Measurements from ENCODE around the gene CHD2. TPM values are rescaled to one million over a fixed set of nuclear protein-coding genes. Genes with fewer than 3 reads are reported as not detected.

Gene CHD2
- total and polyA plus RNA-seq, 4 donors = 13.9 to 90.2 (median 49.4) TPM

DNA sequence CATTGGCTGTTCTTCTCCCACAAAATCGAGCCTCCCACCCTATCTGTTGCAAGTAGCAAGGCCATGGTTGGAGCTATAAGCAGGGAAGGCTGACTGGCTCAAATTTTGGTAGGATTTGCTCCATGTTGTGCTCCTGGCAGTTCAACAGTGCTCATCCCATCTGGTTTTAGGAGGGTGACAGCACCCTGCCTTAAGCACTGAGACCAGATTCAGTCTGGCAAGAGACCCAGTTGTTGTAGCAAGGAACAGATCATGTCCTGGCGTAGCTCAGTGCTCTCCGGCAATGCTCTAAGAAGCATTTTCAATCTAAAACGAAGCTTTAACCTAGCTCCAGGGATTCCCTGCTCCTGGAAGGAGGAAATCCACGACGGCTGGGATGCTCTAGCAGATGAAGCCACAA lies 97.7 kb downstream of the CHD2 start (continued):
- TF ChIP-seq REST (IDR thresholded peaks at IDR 0.05) (no peak), HNF4G (IDR thresholded peaks at IDR 0.05) (no peak), NR2F2 (IDR thresholded peaks at IDR 0.05) (no peak), EGR1 (IDR thresholded peaks at IDR 0.05; ENCODE audit: low read depth in 2 of 2) (no peak), SP1 (IDR thresholded peaks at IDR 0.05) (no peak), HNF4A (conservative IDR thresholded peaks at IDR 0.05) (no peak)
- TF ChIP-seq, protein P1, sequence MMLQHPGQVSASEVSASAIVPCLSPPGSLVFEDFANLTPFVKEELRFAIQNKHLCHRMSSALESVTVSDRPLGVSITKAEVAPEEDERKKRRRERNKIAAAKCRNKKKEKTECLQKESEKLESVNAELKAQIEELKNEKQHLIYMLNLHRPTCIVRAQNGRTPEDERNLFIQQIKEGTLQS (IDR thresholded peaks at IDR 0.05) = no peak

GRCh38 chr15:93001156-93001555 lies 101.0 kb downstream of the CHD2 start:
- TF ChIP-seq RXRA (IDR thresholded peaks at IDR 0.05) (no peak), FOXA1 (IDR thresholded peaks at IDR 0.05) (no peak), EGR1 (IDR thresholded peaks at IDR 0.05; ENCODE audit: low read depth in 2 of 2) (no peak), TAF1 (conservative IDR thresholded peaks at IDR 0.05) (no peak), RAD21 (IDR thresholded peaks at IDR 0.05) (no peak), HNF4G (IDR thresholded peaks at IDR 0.05) (no peak), YY1 (IDR thresholded peaks at IDR 0.05) (no peak), FOXA2 (IDR thresholded peaks at IDR 0.05) (no peak), MAX (IDR thresholded peaks at IDR 0.05) (no peak), HNF4A (conservative IDR thresholded peaks at IDR 0.05) (no peak), REST (IDR thresholded peaks at IDR 0.05) (no peak), SP1 (IDR thresholded peaks at IDR 0.05) (no peak), GABPA (IDR thresholded peaks at IDR 0.05 in 1 of 2, conservative IDR thresholded peaks at IDR 0.05 in 1 of 2) (no peak), NR2F2 (IDR thresholded peaks at IDR 0.05) (no peak), JUND (IDR thresholded peaks at IDR 0.05) (no peak)
- TF ChIP-seq, protein P2, sequence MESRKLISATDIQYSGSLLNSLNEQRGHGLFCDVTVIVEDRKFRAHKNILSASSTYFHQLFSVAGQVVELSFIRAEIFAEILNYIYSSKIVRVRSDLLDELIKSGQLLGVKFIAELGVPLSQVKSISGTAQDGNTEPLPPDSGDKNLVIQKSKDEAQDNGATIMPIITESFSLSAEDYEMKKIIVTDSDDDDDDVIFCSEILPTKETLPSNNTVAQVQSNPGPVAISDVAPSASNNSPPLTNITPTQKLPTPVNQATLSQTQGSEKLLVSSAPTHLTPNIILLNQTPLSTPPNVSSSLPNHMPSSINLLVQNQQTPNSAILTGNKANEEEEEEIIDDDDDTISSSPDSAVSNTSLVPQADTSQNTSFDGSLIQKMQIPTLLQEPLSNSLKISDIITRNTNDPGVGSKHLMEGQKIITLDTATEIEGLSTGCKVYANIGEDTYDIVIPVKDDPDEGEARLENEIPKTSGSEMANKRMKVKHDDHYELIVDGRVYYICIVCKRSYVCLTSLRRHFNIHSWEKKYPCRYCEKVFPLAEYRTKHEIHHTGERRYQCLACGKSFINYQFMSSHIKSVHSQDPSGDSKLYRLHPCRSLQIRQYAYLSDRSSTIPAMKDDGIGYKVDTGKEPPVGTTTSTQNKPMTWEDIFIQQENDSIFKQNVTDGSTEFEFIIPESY (IDR thresholded peaks at IDR 0.05) = no peak
- TF ChIP-seq, protein P3, sequence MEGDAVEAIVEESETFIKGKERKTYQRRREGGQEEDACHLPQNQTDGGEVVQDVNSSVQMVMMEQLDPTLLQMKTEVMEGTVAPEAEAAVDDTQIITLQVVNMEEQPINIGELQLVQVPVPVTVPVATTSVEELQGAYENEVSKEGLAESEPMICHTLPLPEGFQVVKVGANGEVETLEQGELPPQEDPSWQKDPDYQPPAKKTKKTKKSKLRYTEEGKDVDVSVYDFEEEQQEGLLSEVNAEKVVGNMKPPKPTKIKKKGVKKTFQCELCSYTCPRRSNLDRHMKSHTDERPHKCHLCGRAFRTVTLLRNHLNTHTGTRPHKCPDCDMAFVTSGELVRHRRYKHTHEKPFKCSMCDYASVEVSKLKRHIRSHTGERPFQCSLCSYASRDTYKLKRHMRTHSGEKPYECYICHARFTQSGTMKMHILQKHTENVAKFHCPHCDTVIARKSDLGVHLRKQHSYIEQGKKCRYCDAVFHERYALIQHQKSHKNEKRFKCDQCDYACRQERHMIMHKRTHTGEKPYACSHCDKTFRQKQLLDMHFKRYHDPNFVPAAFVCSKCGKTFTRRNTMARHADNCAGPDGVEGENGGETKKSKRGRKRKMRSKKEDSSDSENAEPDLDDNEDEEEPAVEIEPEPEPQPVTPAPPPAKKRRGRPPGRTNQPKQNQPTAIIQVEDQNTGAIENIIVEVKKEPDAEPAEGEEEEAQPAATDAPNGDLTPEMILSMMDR (IDR thresholded peaks at IDR 0.05; ENCODE audit: low read depth, low read length, missing input control) = no peak
- TF ChIP-seq, protein P1 (IDR thresholded peaks at IDR 0.05) = no peak
- no peak for DNase-seq (ENCODE audit: low spot score)
- Histone ChIP-seq H3K36me3 (ENCODE audit: control insufficient read depth in 4 of 4, insufficient read depth in 3 of 4, low read depth in 1 of 4, low read length in 3 of 4) (peaks cover 19 to 95% (median 81%) of the 10 kb centered on the region in 4 donors), H3K9ac (ENCODE audit: low read depth in 1 of 2, low read length in 2 of 2) (no peak overlapping the region), H3K27me3 (ENCODE audit: control insufficient read depth in 4 of 4, insufficient read depth in 4 of 4, low read length in 3 of 4) (no peaks in the 10 kb centered on the region), H3K4me3 (ENCODE audit: low read depth in 1 of 3, low read length in 3 of 3) (no peak overlapping the region), H3K27ac (ENCODE audit: low read depth in 1 of 2, low read length in 2 of 2) (no peak overlapping the region), H3K9me3 (ENCODE audit: control insufficient read depth in 4 of 4, low read length in 3 of 4) (no peaks in the 10 kb centered on the region), H3K4me1 (ENCODE audit: control insufficient read depth in 4 of 4, insufficient read depth in 4 of 4, low read length in 3 of 4) (no peaks in the 10 kb centered on the region)
- 98% methylated on average over 6 of the region's 6 CpGs for WGBS
